Activated CD4-positive, alpha-beta memory T cell treated with anti-CD3 and anti-CD28 coated beads, Interleukin-2, amount 10 ng/mL, durations not matched to agents 7 days and 5 days (primary cell): Measurements from ENCODE around the gene PEX7. TPM values are rescaled to one million over a fixed set of nuclear protein-coding genes. Genes with fewer than 3 reads are reported as not detected.
"Not testable (repeated sequence)": the region's sequence is repeated elsewhere in the genome, so short reads cannot be mapped to it uniquely, and the experiment has no call there.

Experiments used
- CTCF ChIA-PET: fragments of 350-600 bp; sonication (Branson Sonifier 250); formaldehyde crosslinking; loops from one replicate; lab custom pipeline; 2021; ENCODE audit warnings: antibody characterized with exemption, inconsistent platforms; lab: Charles Lee
- POLR2A ChIA-PET: fragments of 350-600 bp; sonication (Branson Sonifier 250); formaldehyde crosslinking; loops from one replicate; lab custom pipeline; 2021; ENCODE audit warnings: antibody characterized with exemption; lab: Charles Lee
- DNase-seq: peaks from one replicate; pipeline ENCODE4 v3.0.0-alpha.2; 2020
- H3K27ac Mint-ChIP-seq: one replicate; pipeline ENCODE4 v1.8.0; 2021; ENCODE audit warnings: mild to moderate bottlenecking, mixed read lengths
- H3K27me3 Mint-ChIP-seq: one replicate; pipeline ENCODE4 v1.8.0; 2021; ENCODE audit warnings: mixed read lengths
- H3K36me3 Mint-ChIP-seq: one replicate; pipeline ENCODE4 v1.8.0; 2021; ENCODE audit warnings: low read depth, mixed read lengths
- H3K4me1 Mint-ChIP-seq: one replicate; pipeline ENCODE4 v1.8.0; 2021; ENCODE audit warnings: mixed read lengths
- H3K4me3 Mint-ChIP-seq: one replicate; pipeline ENCODE4 v1.8.0; 2021; ENCODE audit warnings: mild to moderate bottlenecking, mixed read lengths
- H3K9me3 Mint-ChIP-seq: one replicate; pipeline ENCODE4 v1.8.0; 2021; ENCODE audit warnings: mixed read lengths
- total RNA-seq, 2 experiments: library from RNA; stranded (reverse); gene quantifications; one replicate each; pipeline ENCODE4 v1.2.3, GENCODE V29; 2021

PEX7 gene
- total RNA-seq, 2 experiments from 2014 or later: 4.5 to 4.8 TPM

GRCh38 chr6:136820561-136820960, 1.8 kb upstream of the PEX7 start:
- H3K27me3 Mint-ChIP-seq: peaks cover 12% of the 10 kb centered on the region
- CTCF ChIA-PET: interaction anchor here (0.5 to 1.2 kb wide), 3 partner anchors 28 to 608 kb away, joined by 3 to 4 read pairs (median 3); partner anchors contain the start of gene MAP3K5
- no peak for DNase-seq
- POLR2A ChIA-PET: no interaction called here
- H3K4me3 Mint-ChIP-seq: no peak overlapping the region
- no peak overlapping the region for H3K27ac Mint-ChIP-seq
- H3K9me3 Mint-ChIP-seq: no peaks in the 10 kb centered on the region
- peaks cover 8% of the 10 kb centered on the region for H3K36me3 Mint-ChIP-seq
- H3K4me1 Mint-ChIP-seq: peaks cover 17% of the 10 kb centered on the region

GRCh38 chr6:136822046-136822375, 381 bp upstream of the PEX7 start:
- H3K4me1 Mint-ChIP-seq: peaks cover 17% of the 10 kb centered on the region
- H3K9me3 Mint-ChIP-seq: no peaks in the 10 kb centered on the region
- H3K4me3 Mint-ChIP-seq: peak overlapping the region; percentile 76
- CTCF ChIA-PET: interaction anchor here (0.7 to 2.8 kb wide), 7 partner anchors 10 to 214 kb away, joined by 3 to 19 read pairs (median 3); partner anchors contain the start of gene MAP3K5
- H3K36me3 Mint-ChIP-seq: peaks cover 19% of the 10 kb centered on the region
- DNase-seq: no peak
- POLR2A ChIA-PET: interaction anchor here (0.7 to 1.0 kb wide), 3 partner anchors 30 to 532 kb away, joined by 3 to 4 read pairs (median 4); partner anchors contain the start of genes BCLAF1 and MAP3K5
- peaks cover 8% of the 10 kb centered on the region for H3K27me3 Mint-ChIP-seq
- peak overlapping the region; percentile 67 for H3K27ac Mint-ChIP-seq

GRCh38 chr6:136823128-136823660, 802 bp downstream of the PEX7 start:
- H3K4me3 Mint-ChIP-seq: peak overlapping the region; percentile 82
- no peaks in the 10 kb centered on the region for H3K9me3 Mint-ChIP-seq
- H3K27me3 Mint-ChIP-seq: peaks cover 3% of the 10 kb centered on the region
- H3K27ac Mint-ChIP-seq: peak overlapping the region; percentile 67
- CTCF ChIA-PET: interaction anchor here (1.3 to 2.8 kb wide), 3 partner anchors 15 to 31 kb away, joined by 3 to 19 read pairs (median 3); partner anchors contain the start of gene MAP3K5
- POLR2A ChIA-PET: interaction anchor here (0.9 to 1.5 kb wide), 6 partner anchors 62 to 533 kb away, joined by 3 to 5 read pairs (median 3); partner anchors contain the start of gene BCLAF1
- H3K4me1 Mint-ChIP-seq: peaks cover 18% of the 10 kb centered on the region
- DNase-seq: no peak
- peaks cover 19% of the 10 kb centered on the region for H3K36me3 Mint-ChIP-seq

DNA sequence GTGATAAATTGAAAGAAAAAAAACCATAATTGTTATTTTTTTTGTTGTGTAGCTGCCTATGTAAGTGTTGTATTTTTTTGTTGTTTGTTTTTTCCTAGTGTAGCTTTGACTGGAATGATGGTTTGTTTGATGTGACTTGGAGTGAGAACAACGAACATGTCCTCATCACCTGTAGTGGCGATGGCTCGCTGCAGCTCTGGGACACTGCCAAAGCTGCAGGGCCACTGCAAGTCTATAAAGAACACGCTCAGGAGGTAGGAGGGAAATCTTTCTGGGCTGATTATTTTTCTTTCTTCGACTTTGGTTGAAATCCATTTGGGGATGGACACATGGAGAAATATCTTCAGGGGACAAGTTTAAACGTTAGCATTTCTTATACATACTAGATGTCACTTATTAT, 3.8 kb downstream of the PEX7 start:
- H3K4me1 Mint-ChIP-seq: peaks cover 17% of the 10 kb centered on the region
- ChIA-PET CTCF (interaction anchor here (1.3 kb wide), 1 partner anchor 226 kb away, joined by 3 read pairs; no protein-coding TSS in a partner anchor), POLR2A (interaction anchor here (0.6 kb wide), 1 partner anchor 10 kb away, joined by 3 read pairs; no protein-coding TSS in a partner anchor)

GRCh38 chr6:136831873-136832562, 9.6 kb downstream of the PEX7 start:
- no peak for DNase-seq
- H3K4me1 Mint-ChIP-seq: peaks cover under 1% of the 10 kb centered on the region
- H3K36me3 Mint-ChIP-seq: peaks cover 57% of the 10 kb centered on the region
- ChIA-PET CTCF (interaction anchor here (0.6 kb wide), 1 partner anchor 10 kb away, joined by 4 read pairs; the partner anchor contains the start of gene PEX7), POLR2A (no interaction called here)
- no peaks in the 10 kb centered on the region for H3K27me3 Mint-ChIP-seq
- H3K9me3 Mint-ChIP-seq: peaks cover 28% of the 10 kb centered on the region
- no peak overlapping the region for H3K4me3 Mint-ChIP-seq
- H3K27ac Mint-ChIP-seq: no peak overlapping the region

More for the DNA sequence above, 3.8 kb downstream of the PEX7 start:
- Mint-ChIP-seq H3K4me3 (no peak overlapping the region), H3K27me3 (no peaks in the 10 kb centered on the region), H3K36me3 (peaks cover 43% of the 10 kb centered on the region), H3K27ac (no peak overlapping the region), H3K9me3 (peaks cover 6% of the 10 kb centered on the region)
- DNase-seq: no peak

DNA sequence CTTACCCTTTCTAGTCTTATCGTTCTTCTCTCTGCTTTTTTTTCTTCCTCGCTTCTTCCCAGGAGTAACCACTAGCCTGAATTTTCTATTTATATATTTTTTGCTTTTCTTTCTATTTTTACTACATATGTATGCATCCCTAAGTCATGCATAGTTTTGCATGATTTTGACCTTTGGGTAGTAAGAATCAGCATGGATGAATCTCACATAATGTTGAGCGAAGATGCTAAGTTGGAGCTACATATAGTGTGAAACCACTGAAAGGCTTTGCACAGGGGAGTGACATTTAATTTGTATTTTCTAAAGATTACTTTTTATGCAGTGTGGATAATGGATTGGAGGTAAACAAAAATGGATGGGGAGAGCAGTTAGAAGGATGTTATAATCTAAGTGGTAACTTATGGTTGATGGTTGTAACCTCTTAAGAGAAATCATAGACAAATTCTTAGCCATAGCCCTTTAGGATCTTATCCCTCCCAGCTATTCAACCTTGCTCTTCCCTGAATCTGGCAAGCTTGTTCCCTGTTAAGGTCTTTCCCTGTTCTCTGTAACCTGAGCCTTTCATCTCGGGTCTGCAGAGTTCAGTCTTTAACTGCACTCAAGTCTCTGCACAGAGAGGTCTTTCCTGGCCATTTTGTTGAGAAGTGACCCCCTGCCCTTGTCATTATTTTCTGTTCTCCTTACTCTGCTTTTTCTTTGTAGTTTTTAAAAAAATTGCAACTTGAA, 18.0 kb downstream of the PEX7 start:
- H3K4me3 Mint-ChIP-seq: no peak overlapping the region
- ChIA-PET CTCF (interaction anchor here (1.6 kb wide), 1 partner anchor 196 kb away, joined by 4 read pairs; no protein-coding TSS in a partner anchor), POLR2A (no interaction called here)
- DNase-seq: no peak
- H3K27ac Mint-ChIP-seq: no peak overlapping the region
- H3K9me3 Mint-ChIP-seq: no peaks in the 10 kb centered on the region
- no peaks in the 10 kb centered on the region for H3K36me3 Mint-ChIP-seq
- no peaks in the 10 kb centered on the region for H3K4me1 Mint-ChIP-seq
- H3K27me3 Mint-ChIP-seq: no peaks in the 10 kb centered on the region

DNA sequence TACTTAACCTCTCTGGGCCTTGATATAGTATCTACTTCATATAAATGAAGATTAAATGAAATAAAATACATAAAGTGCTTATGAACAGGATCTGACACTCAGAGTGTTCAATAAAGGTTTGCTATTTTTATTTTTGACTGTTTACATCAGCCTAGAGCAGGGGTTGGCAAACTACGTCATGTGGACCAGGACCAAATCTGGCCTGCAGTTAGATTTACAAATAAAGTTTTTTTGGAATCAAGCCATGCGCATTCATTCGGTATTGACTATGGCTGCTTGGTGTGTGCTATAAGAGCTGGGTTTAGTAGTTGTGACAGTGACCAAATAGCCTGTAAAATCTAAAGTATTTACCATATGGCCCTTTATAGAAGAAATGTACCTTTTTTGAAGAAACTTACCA, 20.8 kb downstream of the PEX7 start:
- Mint-ChIP-seq H3K27ac (no peak overlapping the region), H3K4me1 (no peaks in the 10 kb centered on the region), H3K9me3 (no peaks in the 10 kb centered on the region), H3K36me3 (peaks cover 7% of the 10 kb centered on the region), H3K4me3 (no peak overlapping the region), H3K27me3 (no peaks in the 10 kb centered on the region)
- POLR2A ChIA-PET: no interaction called here
- CTCF ChIA-PET: interaction anchor here (1.2 to 1.4 kb wide), 3 partner anchors 8 to 51 kb away, joined by 3 read pairs; partner anchors contain the start of genes MAP3K5 and PEX7
- DNase-seq: no peak

GRCh38 chr6:136846046-136846445, 23.7 kb downstream of the PEX7 start:
- DNase-seq: peak; percentile 42
- Mint-ChIP-seq H3K27me3 (no peaks in the 10 kb centered on the region), H3K36me3 (peaks cover 31% of the 10 kb centered on the region), H3K27ac (no peak overlapping the region), H3K4me3 (no peak overlapping the region), H3K9me3 (peaks cover 2% of the 10 kb centered on the region), H3K4me1 (no peaks in the 10 kb centered on the region)
- POLR2A ChIA-PET: no interaction called here
- CTCF ChIA-PET: interaction anchor here (0.8 to 1.9 kb wide), 9 partner anchors 8 to 122 kb away, joined by 3 to 8 read pairs (median 4); partner anchors contain the start of gene SLC35D3

- H3K9me3 Mint-ChIP-seq, POLR2A ChIA-PET, H3K27me3 Mint-ChIP-seq, H3K4me3 Mint-ChIP-seq, H3K27ac Mint-ChIP-seq, DNase-seq, H3K4me1 Mint-ChIP-seq: not testable (repeated sequence)
- H3K36me3 Mint-ChIP-seq: peaks cover 31% of the 10 kb centered on the region
- CTCF ChIA-PET: interaction anchor here (1.2 to 1.9 kb wide), 5 partner anchors 7 to 122 kb away, joined by 3 to 8 read pairs (median 5); partner anchors contain the start of gene SLC35D3
These were observed 24.1 kb downstream of the PEX7 start for GRCh38 chr6:136846477-136846876.

DNA sequence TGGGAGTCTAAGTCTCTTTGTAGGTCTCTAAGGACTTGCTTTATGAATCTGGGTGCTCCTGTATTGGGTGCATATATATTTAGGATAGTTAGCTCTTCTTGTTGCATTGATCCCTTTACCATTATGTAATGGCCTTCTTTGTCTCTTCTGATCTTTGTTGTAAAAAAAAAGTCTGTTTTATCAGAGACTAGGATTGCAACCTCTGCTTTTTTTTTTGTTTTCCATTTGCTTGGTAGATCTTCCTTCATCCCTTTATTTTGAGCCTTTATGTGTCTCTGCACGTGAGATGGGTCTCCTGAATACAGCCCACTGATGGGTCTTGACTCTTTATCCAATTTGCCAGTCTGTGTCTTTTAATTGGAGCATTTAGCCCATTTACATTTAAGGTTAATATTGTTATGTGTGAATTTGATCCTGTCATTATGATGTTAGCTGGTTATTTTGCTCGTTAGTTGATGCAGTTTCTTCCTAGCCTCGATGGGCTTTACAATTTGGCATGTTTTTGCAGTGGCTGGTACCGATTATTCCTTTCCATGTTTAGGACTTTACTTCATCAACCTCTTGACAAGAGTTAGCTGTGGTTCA, 27.7 kb downstream of the PEX7 start:
- H3K4me1 Mint-ChIP-seq, H3K27me3 Mint-ChIP-seq, DNase-seq, H3K9me3 Mint-ChIP-seq, H3K4me3 Mint-ChIP-seq, POLR2A ChIA-PET, H3K27ac Mint-ChIP-seq: not testable (repeated sequence)
- CTCF ChIA-PET: interaction anchor here (0.7 kb wide), 1 partner anchor 114 kb away, joined by 5 read pairs; no protein-coding TSS in a partner anchor
- peaks cover 39% of the 10 kb centered on the region for H3K36me3 Mint-ChIP-seq

GRCh38 chr6:136859430-136859829, 37.0 kb downstream of the PEX7 start:
- no peak for DNase-seq
- CTCF ChIA-PET: interaction anchor here (1.4 to 1.6 kb wide), 2 partner anchors 8 to 215 kb away, joined by 4 read pairs; no protein-coding TSS in a partner anchor
- H3K4me1 Mint-ChIP-seq: no peaks in the 10 kb centered on the region
- no peaks in the 10 kb centered on the region for H3K27me3 Mint-ChIP-seq
- no peaks in the 10 kb centered on the region for H3K9me3 Mint-ChIP-seq
- H3K27ac Mint-ChIP-seq: no peak overlapping the region
- POLR2A ChIA-PET: no interaction called here
- H3K4me3 Mint-ChIP-seq: no peak overlapping the region
- peaks cover 3% of the 10 kb centered on the region for H3K36me3 Mint-ChIP-seq

GRCh38 chr6:136860043-136860442, 37.7 kb downstream of the PEX7 start:
- POLR2A ChIA-PET: no interaction called here
- Mint-ChIP-seq H3K9me3 (no peaks in the 10 kb centered on the region), H3K4me3 (no peak overlapping the region), H3K36me3 (no peaks in the 10 kb centered on the region), H3K27ac (no peak overlapping the region), H3K27me3 (no peaks in the 10 kb centered on the region), H3K4me1 (no peaks in the 10 kb centered on the region)
- CTCF ChIA-PET: no interaction called here
- no peak for DNase-seq
